SU-DHL-6 (cell line): ENCODE measurements around the gene ENDOV.

ENCODE experiments used
- H2AFZ ChIP-seq: fragments of 200-600 bp; sonication (generic); 2 replicates; pipeline ENCODE4 v1.6.1; 2014; ENCODE audit warnings: low read depth, mild to moderate bottlenecking, moderate library complexity, mixed read lengths, antibody characterized with exemption, low read length; ENCODE audit not compliant: severe bottlenecking
- H3F3A ChIP-seq: fragments of 200-600 bp; shearing (Covaris generic); 2 replicates; pipeline ENCODE4 v1.6.0; 2016; ENCODE audit warnings: antibody characterized with exemption, mild to moderate bottlenecking; ENCODE audit not compliant: insufficient read depth
- H3K27ac ChIP-seq: fragments of 200-600 bp; sonication (generic); 2 replicates; pipeline ENCODE4 v1.5.1; 2016; ENCODE audit warnings: low read depth, mild to moderate bottlenecking, low read length, moderate library complexity, mixed read lengths
- H3K27me3 ChIP-seq: fragments of 200-600 bp; sonication (generic), shearing (Covaris generic); 2 replicates; pipeline ENCODE4 v1.6.0; 2014; ENCODE audit warnings: mild to moderate bottlenecking, low read length
- H3K36me3 ChIP-seq: fragments of 200-600 bp; sonication (generic); 2 replicates; pipeline ENCODE4 v1.6.1; 2014; ENCODE audit warnings: mild to moderate bottlenecking, low read length, mixed read lengths
- H3K4me2 ChIP-seq: fragments of 300-600, 200-600 bp; shearing (Covaris generic), sonication (generic); 2 replicates; pipeline ENCODE4 v1.6.0; 2014; ENCODE audit warnings: low read length, low read depth, mild to moderate bottlenecking; ENCODE audit not compliant: poor library complexity, severe bottlenecking
- H3K4me3 ChIP-seq: fragments of 200-600 bp; sonication (generic); 2 replicates; pipeline ENCODE4 v1.5.1; 2014; ENCODE audit warnings: antibody characterized with exemption, low read length, mild to moderate bottlenecking, mixed read lengths; ENCODE audit not compliant: insufficient read depth, poor library complexity, severe bottlenecking
- H3K79me2 ChIP-seq: fragments of 200-600 bp; sonication (generic); 2 replicates; pipeline ENCODE4 v1.6.1; 2014; ENCODE audit warnings: mild to moderate bottlenecking, low read length, moderate library complexity; ENCODE audit not compliant: insufficient read depth
- H3K9ac ChIP-seq: fragments of 200-600 bp; sonication (generic); 2 replicates; pipeline ENCODE4 v1.7.0; 2014; ENCODE audit warnings: mild to moderate bottlenecking, low read length
- H3K9me2 ChIP-seq: fragments of 200-600 bp; sonication (generic); replicated peaks from 2 replicates; pipeline ENCODE4 v1.6.1; 2014; ENCODE audit warnings: low read length; ENCODE audit not compliant: insufficient read depth
- H3K9me3 ChIP-seq: fragments of 200-600 bp; sonication (generic); 2 replicates; pipeline ENCODE4 v1.6.1; 2014; ENCODE audit warnings: low read length, mixed read lengths; ENCODE audit not compliant: insufficient read depth
- H4K20me1 ChIP-seq: fragments of 200-600 bp; sonication (generic); 2 replicates; pipeline ENCODE4 v1.6.1; 2014; ENCODE audit warnings: low read depth, mild to moderate bottlenecking, antibody characterized with exemption, low read length, moderate library complexity, mixed read lengths
- CTCF ChIP-seq: fragments of 200-600 bp; sonication (generic); IDR thresholded peaks from one replicate; pipeline ENCODE4 v1.5.1; 2017; ENCODE audit warnings: antibody characterized with exemption, mild to moderate bottlenecking, low read length, moderate library complexity; ENCODE audit not compliant: insufficient read depth, poor library complexity, severe bottlenecking
- EZH2phosphoT487 ChIP-seq: fragments of 200-600 bp; sonication (generic), shearing (Covaris generic); conservative IDR thresholded peaks from 2 replicates; pipeline ENCODE4 v1.6.1; 2018; ENCODE audit warnings: mild to moderate bottlenecking, antibody characterized with exemption, low read length, moderate library complexity, mixed read lengths

The ENDOV gene

DNA sequence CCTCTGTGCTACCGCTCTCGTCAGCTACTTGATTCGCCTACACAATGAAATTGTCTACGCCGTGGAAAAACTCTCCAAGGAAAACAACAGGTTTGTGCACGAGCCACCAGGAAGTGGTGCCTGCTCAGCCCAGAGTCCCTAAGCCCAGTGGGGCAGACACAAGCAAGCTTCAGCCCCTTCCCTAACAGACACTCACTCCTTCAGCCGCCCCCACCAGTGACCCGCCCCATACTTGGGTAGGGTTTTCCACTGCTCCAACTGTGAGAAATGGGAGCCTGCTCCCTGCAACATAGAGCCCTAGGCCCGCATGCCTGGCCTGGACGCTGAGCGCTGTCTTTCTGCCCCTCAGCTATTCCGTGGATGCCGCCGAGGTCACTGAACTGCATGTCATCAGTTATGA, 28.6 kb upstream of the ENDOV start:
- Histone ChIP-seq H2AFZ (no peak overlapping the region), H4K20me1 (no peaks in the 10 kb centered on the region), H3K27ac (no peak overlapping the region), H3K36me3 (no peaks in the 10 kb centered on the region), H3K9me3 (no peaks in the 10 kb centered on the region), H3K4me3 (no peak overlapping the region), H3K27me3 (no peaks in the 10 kb centered on the region), H3K4me2 (no peak overlapping the region), H3K9ac (no peak overlapping the region), H3K79me2 (no peaks in the 10 kb centered on the region), H3K9me2 (no peaks in the 10 kb centered on the region), H3F3A (no peaks in the 10 kb centered on the region)
- TF ChIP-seq EZH2phosphoT487 (no peak), CTCF (no peak)

- no peak for TF ChIP-seq EZH2phosphoT487
- no peak for TF ChIP-seq CTCF
- Histone ChIP-seq H3F3A (no peaks in the 10 kb centered on the region), H3K27ac (no peak overlapping the region), H4K20me1 (no peaks in the 10 kb centered on the region), H3K36me3 (no peaks in the 10 kb centered on the region), H3K9me2 (no peaks in the 10 kb centered on the region), H3K4me2 (no peak overlapping the region), H3K79me2 (no peaks in the 10 kb centered on the region), H2AFZ (no peak overlapping the region), H3K9me3 (no peaks in the 10 kb centered on the region), H3K9ac (no peak overlapping the region), H3K4me3 (no peak overlapping the region), H3K27me3 (no peaks in the 10 kb centered on the region)
Measured at GRCh38 chr17:80387071-80387470, 27.9 kb upstream of the ENDOV start.

DNA sequence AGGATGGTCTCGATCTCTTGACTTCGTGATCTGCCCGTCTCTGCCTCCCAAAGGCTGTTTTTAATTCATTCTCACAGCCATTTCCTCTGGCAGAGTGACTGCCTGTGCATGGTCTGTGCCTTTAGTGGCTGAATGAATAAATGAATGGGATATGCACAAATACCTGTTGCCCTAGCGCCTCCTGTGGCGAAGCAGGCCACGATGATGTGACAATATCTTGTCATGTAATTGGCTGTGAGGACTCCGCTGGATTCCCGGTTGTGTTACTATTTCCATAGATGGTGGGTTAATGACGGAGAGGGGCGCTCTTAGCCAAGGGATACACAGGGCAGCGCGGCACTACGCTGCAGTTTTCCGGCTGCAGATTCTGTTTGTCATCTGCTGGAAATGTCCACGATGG, 26.8 kb upstream of the ENDOV start:
- Histone ChIP-seq H3K9ac (no peak overlapping the region), H3K4me2 (no peak overlapping the region), H3K36me3 (no peaks in the 10 kb centered on the region), H3K79me2 (no peaks in the 10 kb centered on the region), H3K4me3 (no peak overlapping the region), H3K9me2 (no peaks in the 10 kb centered on the region), H3K27ac (no peak overlapping the region), H4K20me1 (no peaks in the 10 kb centered on the region), H3K27me3 (no peaks in the 10 kb centered on the region), H3F3A (no peaks in the 10 kb centered on the region), H3K9me3 (no peaks in the 10 kb centered on the region), H2AFZ (no peak overlapping the region)
- TF ChIP-seq CTCF (no peak), EZH2phosphoT487 (no peak)

- no peak overlapping the region for H3K4me3 ChIP-seq
- H3K9me2 ChIP-seq: no peaks in the 10 kb centered on the region
- TF ChIP-seq CTCF (no peak), EZH2phosphoT487 (no peak)
- no peaks in the 10 kb centered on the region for H3K79me2 ChIP-seq
- H3F3A ChIP-seq: no peaks in the 10 kb centered on the region
- no peak overlapping the region for H2AFZ ChIP-seq
- no peak overlapping the region for H3K4me2 ChIP-seq
- no peaks in the 10 kb centered on the region for H3K27me3 ChIP-seq
- H3K9me3 ChIP-seq: no peaks in the 10 kb centered on the region
- no peak overlapping the region for H3K9ac ChIP-seq
- no peaks in the 10 kb centered on the region for H4K20me1 ChIP-seq
- H3K36me3 ChIP-seq: no peaks in the 10 kb centered on the region
- H3K27ac ChIP-seq: no peak overlapping the region
Measured at GRCh38 chr17:80388601-80389000, 26.4 kb upstream of the ENDOV start.
